Astrocyte of the spinal cord (primary cell): Measurements from ENCODE around the gene STK17B.

ENCODE experiments used
- DNase-seq: peaks from one replicate; pipeline ENCODE4 v3.0.0; 2011; ENCODE audit warnings: low read depth, low spot score
- H3K4me3 ChIP-seq: 2 replicates; pipeline ENCODE4 v1.5.1; 2011; ENCODE audit warnings: low read depth, mild to moderate bottlenecking, low read length, moderate library complexity
- in situ Hi-C: cut with HindIII; loops from 2 replicates; pipeline ENCODE4 v1.10.0; 2017; ENCODE audit warnings: low sequenced_read_pairs
- TF ChIP-seq, protein P1 (sequence below): IDR thresholded peaks from 2 replicates; pipeline ENCODE4 v1.5.1; 2012; ENCODE audit warnings: low read depth, mild to moderate bottlenecking, low read length, inconsistent platforms

The STK17B gene

GRCh38 chr2:196171248-196171871 is at the start of gene STK17B:
Gene STK17B (minus strand): TSS chr2:196171578. CDS start chr2:196163383, 8,195 bp downstream.
- in situ Hi-C loops: no loop called here
- TF ChIP-seq, protein P1, sequence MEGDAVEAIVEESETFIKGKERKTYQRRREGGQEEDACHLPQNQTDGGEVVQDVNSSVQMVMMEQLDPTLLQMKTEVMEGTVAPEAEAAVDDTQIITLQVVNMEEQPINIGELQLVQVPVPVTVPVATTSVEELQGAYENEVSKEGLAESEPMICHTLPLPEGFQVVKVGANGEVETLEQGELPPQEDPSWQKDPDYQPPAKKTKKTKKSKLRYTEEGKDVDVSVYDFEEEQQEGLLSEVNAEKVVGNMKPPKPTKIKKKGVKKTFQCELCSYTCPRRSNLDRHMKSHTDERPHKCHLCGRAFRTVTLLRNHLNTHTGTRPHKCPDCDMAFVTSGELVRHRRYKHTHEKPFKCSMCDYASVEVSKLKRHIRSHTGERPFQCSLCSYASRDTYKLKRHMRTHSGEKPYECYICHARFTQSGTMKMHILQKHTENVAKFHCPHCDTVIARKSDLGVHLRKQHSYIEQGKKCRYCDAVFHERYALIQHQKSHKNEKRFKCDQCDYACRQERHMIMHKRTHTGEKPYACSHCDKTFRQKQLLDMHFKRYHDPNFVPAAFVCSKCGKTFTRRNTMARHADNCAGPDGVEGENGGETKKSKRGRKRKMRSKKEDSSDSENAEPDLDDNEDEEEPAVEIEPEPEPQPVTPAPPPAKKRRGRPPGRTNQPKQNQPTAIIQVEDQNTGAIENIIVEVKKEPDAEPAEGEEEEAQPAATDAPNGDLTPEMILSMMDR: no peak
- peak; percentile 95 for DNase-seq
- peak within 1 kb of the TSS; percentile 90 for H3K4me3 ChIP-seq

DNA sequence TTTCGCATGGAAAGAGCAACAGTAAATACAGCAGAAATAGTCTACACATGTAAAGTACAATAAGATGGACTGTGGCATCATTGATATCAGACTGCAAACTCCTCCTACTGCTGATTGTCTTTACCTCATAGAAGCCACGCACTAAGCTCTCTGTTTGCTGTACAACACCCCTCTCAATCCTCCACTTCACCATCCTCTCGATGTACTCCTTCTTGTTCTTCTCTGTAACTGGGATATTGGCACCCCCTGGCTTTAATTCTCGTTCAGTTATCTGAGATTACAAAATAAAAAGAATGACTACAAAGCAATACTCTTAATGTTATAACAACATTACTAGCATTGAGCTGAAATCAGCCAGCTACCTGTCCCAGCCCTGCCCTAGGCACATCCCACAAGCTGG is 49.3 kb upstream of the STK17B start:
- in situ Hi-C loops: no loop called here
- TF ChIP-seq, protein P1: no peak
- no peak overlapping the region for H3K4me3 ChIP-seq
- DNase-seq: no peak

- H3K4me3 ChIP-seq: no peak overlapping the region
- in situ Hi-C loops: no loop called here
- no peak for DNase-seq
- TF ChIP-seq, protein P1: no peak
These were observed 48.3 kb upstream of the STK17B start for GRCh38 chr2:196219671-196220070.

GRCh38 chr2:196218106-196218505 is 46.7 kb upstream of the STK17B start:
- no peak for DNase-seq
- H3K4me3 ChIP-seq: no peak overlapping the region
- in situ Hi-C loops: no loop called here
- TF ChIP-seq, protein P1: no peak

DNA sequence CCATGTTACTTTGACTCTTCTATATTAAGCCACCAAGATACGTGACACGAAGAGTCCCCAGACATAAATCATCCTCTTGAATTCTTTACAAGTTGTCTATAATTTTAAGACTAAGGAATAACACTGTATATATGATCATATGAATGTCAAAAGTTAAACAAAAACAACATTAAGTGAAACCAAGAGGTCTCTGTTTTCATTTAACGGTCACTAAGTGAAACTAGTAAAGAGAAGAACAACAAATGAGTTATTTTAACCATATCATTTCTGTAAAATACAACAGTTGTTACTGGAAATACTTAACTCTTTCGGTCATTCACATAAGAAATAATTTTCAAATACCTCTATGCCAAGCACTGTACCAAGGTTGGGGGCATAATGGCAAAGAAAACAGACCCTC is 45.7 kb upstream of the STK17B start:
- no peak for DNase-seq
- TF ChIP-seq, protein P1: no peak
- in situ Hi-C loops: no loop called here
- H3K4me3 ChIP-seq: no peak overlapping the region

GRCh38 chr2:196215376-196215775 is 44.0 kb upstream of the STK17B start:
- TF ChIP-seq, protein P1: no peak
- in situ Hi-C loops: no loop called here
- no peak for DNase-seq
- H3K4me3 ChIP-seq: no peak overlapping the region
